ENCODE data around the gene PHAX. TPM values are rescaled to one million over a fixed set of nuclear protein-coding genes. Genes with fewer than 3 reads are reported as not detected.

PHAX gene
- total and polyA plus RNA-seq, 2 donors (not counting 1 experiment from before 2014, with no cell fraction given), result 54.5 to 103 TPM

- peak; percentile 48 to 68 for DNase-seq (ENCODE audit: low read depth in 2 of 2)
- TF ChIP-seq CTCF (conservative IDR thresholded peaks at IDR 0.05 in 1 of 2, IDR thresholded peaks at IDR 0.05 in 1 of 2; ENCODE audit: low read depth in 1 of 2, low read length in 2 of 2) (peak; percentile 74 to 81), EZH2 (IDR thresholded peaks at IDR 0.05; ENCODE audit: low read length, missing control alignments) (no peak)
- no peak overlapping the region for H3K4me3 ChIP-seq (replicated peaks in 1 of 4; ENCODE audit: control extremely low read depth in 1 of 4, insufficient read depth in 1 of 4, low read depth in 3 of 4, low read length in 4 of 4)
Measured at GRCh38 chr5:126676195-126676624, 75.5 kb downstream of the PHAX start.

More at GRCh38 chr5:126676195-126676624, 75.5 kb downstream of the PHAX start:
- Histone ChIP-seq H3K9ac (ENCODE audit: insufficient read depth, low read length) (no peak overlapping the region), H3K79me2 (ENCODE audit: control insufficient read depth, insufficient read depth, low read length) (no peaks in the 10 kb centered on the region), H3K9me3 (ENCODE audit: control insufficient read depth, insufficient read depth, low read depth, low read length) (no peaks in the 10 kb centered on the region), H4K20me1 (ENCODE audit: control insufficient read depth, extremely low read depth, insufficient read depth, low read length) (no peaks in the 10 kb centered on the region), H3K27ac (ENCODE audit: insufficient read depth, low read length) (no peak overlapping the region), H3K4me1 (ENCODE audit: control insufficient read depth, extremely low read depth, insufficient read depth, low read length) (no peaks in the 10 kb centered on the region), H2AFZ (ENCODE audit: low read length) (no peak overlapping the region), H3K27me3 (ENCODE audit: control insufficient read depth, insufficient read depth, low read length) (no peaks in the 10 kb centered on the region), H3K4me2 (ENCODE audit: extremely low read depth, insufficient read depth, low read length) (no peak overlapping the region), H3K36me3 (ENCODE audit: control insufficient read depth, insufficient read depth, low read length) (no peaks in the 10 kb centered on the region)

Other genes starting within 250 kb of the PHAX start
- gene GRAMD2B, start 177.5 kb upstream of the PHAX start, total RNA-seq, result 12.1 and 21.3 TPM in 2 replicates
- 26.8 and 37.6 TPM in 2 replicates for gene GRAMD2B, start 177.5 kb upstream of the PHAX start, polyA plus RNA-seq
- 39.5 and 44.8 TPM in 2 replicates for gene ALDH7A1, start 5.7 kb upstream of the PHAX start, total RNA-seq
- gene ALDH7A1, start 5.7 kb upstream of the PHAX start, polyA plus RNA-seq, result 53.3 and 74.9 TPM in 2 replicates
- gene LMNB1, start 176.2 kb downstream of the PHAX start, total RNA-seq, result 11.6 and 17.3 TPM in 2 replicates
- gene LMNB1, start 176.2 kb downstream of the PHAX start, polyA plus RNA-seq, result 17.5 and 46.0 TPM in 2 replicates

Data from fibroblast of lung (primary cell).